B cell (primary cell): ENCODE results near the gene PCBP3. TPM values are rescaled to one million over a fixed set of nuclear protein-coding genes. Genes with fewer than 3 reads are reported as not detected.
"Not testable (repeated sequence)": the region's sequence is repeated elsewhere in the genome, so short reads cannot be mapped to it uniquely, and the experiment has no call there.

Experiments used
- ATAC-seq: fragments of 200-7000 bp; cut with Tn5 transposase; one replicate; pipeline ENCODE4 v1.10.0; 2021; ENCODE audit warnings: low read depth, mild to moderate bottlenecking, moderate number of reproducible peaks, moderate library complexity
- CTCF ChIA-PET: fragments of 350-600 bp; sonication (Branson Sonifier 250); formaldehyde crosslinking; loops from one replicate; lab custom pipeline; 2021; ENCODE audit warnings: antibody characterized with exemption, inconsistent platforms; lab: Charles Lee
- POLR2A ChIA-PET: fragments of 350-600 bp; sonication (Branson Sonifier 250); formaldehyde crosslinking; loops from one replicate; lab custom pipeline; 2021; ENCODE audit warnings: antibody characterized with exemption; lab: Charles Lee
- DNase-seq: peaks from one replicate; pipeline ENCODE4 v3.0.0; 2013
- H2AFZ ChIP-seq: 2 replicates; pipeline ENCODE4 v1.6.1; 2012; ENCODE audit warnings: mild to moderate bottlenecking, low read depth, low read length; ENCODE audit not compliant: insufficient read depth, poor library complexity, severe bottlenecking
- H3K27ac ChIP-seq, 2 donors: 1 replicate in 1 of 2; 2 replicates in 1 of 2; pipeline ENCODE4 v1.5.1; 2012 to 2013; ENCODE audit warnings: low read length in 2 of 2, mild to moderate bottlenecking in 2 of 2, moderate library complexity in 1 of 2
- H3K27me3 ChIP-seq, 4 experiments: fragments of 200-600 bp in 1 of 4; sonication (generic) in 1 of 4; replicated peaks in 1 of 4; 1 replicate in 2 of 4; 2 replicates in 2 of 4; pipeline versions ENCODE4 v1.6.1 to v1.7.0; 2013 to 2016; ENCODE audit warnings: low read length in 3 of 4, mild to moderate bottlenecking in 2 of 4, mixed read lengths in 1 of 4, moderate library complexity in 1 of 4; ENCODE audit not compliant: insufficient read depth in 4 of 4, control insufficient read depth in 3 of 4; ENCODE audit errors: control extremely low read depth in 1 of 4
- H3K36me3 ChIP-seq, 2 experiments: replicated peaks in 1 of 2; 1 replicate in 1 of 2; 2 replicates in 1 of 2; pipeline versions ENCODE4 v1.6.1 to v1.7.1; 2013; ENCODE audit warnings: low read length in 1 of 2; ENCODE audit not compliant: insufficient read depth in 2 of 2, control insufficient read depth in 1 of 2; ENCODE audit errors: control extremely low read depth in 1 of 2, extremely low read depth in 1 of 2
- H3K4me1 ChIP-seq, 2 donors: fragments of 200-600 bp in 1 of 2; sonication (generic) in 1 of 2; 1 replicate in 1 of 2; 2 replicates in 1 of 2; pipeline versions ENCODE4 v1.5.1 to v1.6.1; 2013 to 2017; ENCODE audit warnings: low read length in 2 of 2; ENCODE audit not compliant: control insufficient read depth in 2 of 2, insufficient read depth in 2 of 2
- H3K4me2 ChIP-seq: replicated peaks from 2 replicates; pipeline ENCODE3; 2012; ENCODE audit warnings: mild to moderate bottlenecking, low read depth, low read length; ENCODE audit not compliant: poor library complexity, severe bottlenecking
- H3K4me3 ChIP-seq, 5 experiments: fragments of 200-600 bp in 1 of 5; sonication (generic) in 1 of 5; 1 replicate in 3 of 5; 2 replicates in 2 of 5; pipeline versions ENCODE4 v1.5.1 to v1.7.0; 2011 to 2016; ENCODE audit warnings: low read length in 4 of 5, mild to moderate bottlenecking in 4 of 5, low read depth in 2 of 5, control low read depth in 1 of 5, moderate library complexity in 1 of 5; ENCODE audit not compliant: insufficient read depth in 1 of 5; ENCODE audit errors: control extremely low read depth in 1 of 5, extremely low read depth in 1 of 5
- H3K79me2 ChIP-seq: fragments of 200-600 bp; sonication (generic); one replicate; pipeline ENCODE4 v1.6.0; 2016; ENCODE audit warnings: low read length; ENCODE audit not compliant: control insufficient read depth, insufficient read depth
- H3K9ac ChIP-seq: fragments of 200-600 bp; sonication (generic); 2 replicates; pipeline ENCODE4 v1.6.1; 2017; ENCODE audit warnings: mild to moderate bottlenecking, low read length, moderate library complexity
- H3K9me3 ChIP-seq, 3 donors: one replicate each; pipeline versions ENCODE4 v1.6.1 to v1.7.1; 2013; ENCODE audit warnings: low read length in 2 of 3; ENCODE audit not compliant: control insufficient read depth in 2 of 3, insufficient read depth in 1 of 3; ENCODE audit errors: control extremely low read depth in 1 of 3
- H4K20me1 ChIP-seq: 2 replicates; pipeline ENCODE4 v1.6.0; 2012; ENCODE audit warnings: mild to moderate bottlenecking, low read length; ENCODE audit not compliant: insufficient read depth, control insufficient read depth, poor library complexity, severe bottlenecking
- H3K27ac Mint-ChIP-seq: one replicate; pipeline ENCODE4 v1.8.0; 2021; ENCODE audit warnings: mixed read lengths
- H3K27me3 Mint-ChIP-seq: one replicate; pipeline ENCODE4 v1.8.0; 2021; ENCODE audit warnings: mixed read lengths
- H3K4me1 Mint-ChIP-seq: one replicate; pipeline ENCODE4 v1.8.0; 2021; ENCODE audit warnings: mixed read lengths
- H3K4me3 Mint-ChIP-seq: one replicate; pipeline ENCODE4 v1.8.0; 2021; ENCODE audit warnings: mixed read lengths
- H3K9me3 Mint-ChIP-seq: one replicate; pipeline ENCODE4 v1.8.0; 2022; ENCODE audit warnings: mixed read lengths; ENCODE audit not compliant: insufficient read depth
- CTCF ChIP-seq: fragments of 200-600 bp; IDR thresholded peaks from one replicate; pipeline ENCODE4 v1.8.0; 2022; ENCODE audit warnings: antibody characterized with exemption, mild to moderate bottlenecking
- EZH2 ChIP-seq: IDR thresholded peaks from 2 replicates; pipeline ENCODE4 v1.6.1; 2012; ENCODE audit warnings: borderline replicate concordance, low read depth, mild to moderate bottlenecking, moderate library complexity, low read length; ENCODE audit not compliant: insufficient read depth, poor library complexity, severe bottlenecking
- WGBS: methylation state at CpG from one replicate; pipeline ENCODE4 v1.1.5; 2013; ENCODE audit warnings: missing lambda C conversion rate; ENCODE audit not compliant: insufficient coverage; 5-methylcytosine and 5-hydroxymethylcytosine counted together
- intact Hi-C: fragments of 100-400 bp; cut with micrococcal nuclease; formaldehyde crosslinking; loops from one replicate; pipeline ENCODE4 v1.10.0; 2022
- polyA plus RNA-seq: library from polyadenylated mRNA; depleted of rRNA; stranded (reverse); fragments of >200 nt; gene quantifications from 2 replicates; pipeline ENCODE4 v1.2.3, GENCODE V29; 2012
- total RNA-seq, 2 donors: library from RNA; stranded (reverse); fragments of 120-200 nt in 1 of 2; gene quantifications; 1 replicate in 1 of 2; 2 replicates in 1 of 2; pipeline versions ENCODE4 v1.2.3 to v1.2.4, GENCODE V29; 2013 to 2022

PCBP3 gene
- total and polyA plus RNA-seq, 2 donors (not counting 1 experiment from before 2014, with no cell fraction given): 0.45 to 2.7 TPM

GRCh38 chr21:45831991-45832740 is 188.6 kb downstream of the PCBP3 start:
- 87% methylated on average over 10 of the region's 14 CpGs for WGBS
- peaks cover 10 to 11% of the 10 kb centered on the region in 2 donors for H3K4me1 ChIP-seq
- no peak for ATAC-seq
- no peaks in the 10 kb centered on the region for H3K36me3 ChIP-seq
- CTCF ChIA-PET: interaction anchor here (0.6 kb wide), 1 partner anchor 14 kb away, joined by 3 read pairs; no protein-coding TSS in a partner anchor
- Mint-ChIP-seq H3K4me3 (no peak overlapping the region), H3K27me3 (no peaks in the 10 kb centered on the region), H3K4me1 (peaks cover 10% of the 10 kb centered on the region), H3K27ac (no peak overlapping the region), H3K9me3 (peaks cover 5% of the 10 kb centered on the region)
- H3K79me2 ChIP-seq: no peaks in the 10 kb centered on the region
- no peak overlapping the region for H2AFZ ChIP-seq
- peaks cover 0 to 20% (median 2%) of the 10 kb centered on the region in 3 donors for H3K9me3 ChIP-seq
- TF ChIP-seq CTCF (no peak), EZH2 (no peak)
- intact Hi-C loops: no loop called here
- H3K27me3 ChIP-seq: no peaks in the 10 kb centered on the region
- no peak overlapping the region for H3K4me2 ChIP-seq
- H3K4me3 ChIP-seq: no peak overlapping the region
- no peak for DNase-seq
- POLR2A ChIA-PET: no interaction called here
- H3K9ac ChIP-seq: no peak overlapping the region
- no peaks in the 10 kb centered on the region for H4K20me1 ChIP-seq
- H3K27ac ChIP-seq: no peak overlapping the region

- H3K36me3 ChIP-seq, H3K9ac ChIP-seq, POLR2A ChIA-PET, H2AFZ ChIP-seq, H3K79me2 ChIP-seq, ATAC-seq, H3K27ac ChIP-seq, intact Hi-C loops, H3K4me3 Mint-ChIP-seq, H3K9me3 Mint-ChIP-seq, H3K4me1 ChIP-seq, DNase-seq, H3K27me3 ChIP-seq, H3K4me2 ChIP-seq, CTCF ChIA-PET, H3K27ac Mint-ChIP-seq, H3K4me3 ChIP-seq, H3K4me1 Mint-ChIP-seq, H4K20me1 ChIP-seq, H3K27me3 Mint-ChIP-seq: not testable (repeated sequence)
- H3K9me3 ChIP-seq: peaks cover 0 to 20% (median 2%) of the 10 kb centered on the region in 3 donors
- WGBS: 83% methylated on average over 7 of the region's 12 CpGs
These were observed 189.3 kb downstream of the PCBP3 start for GRCh38 chr21:45832741-45833235.
